Measurements from ENCODE around the gene FOXR1. TPM values are rescaled to one million over a fixed set of nuclear protein-coding genes. Genes with fewer than 3 reads are reported as not detected.
"Not testable (repeated sequence)": the region's sequence is repeated elsewhere in the genome, so short reads cannot be mapped to it uniquely, and the experiment has no call there.

FOXR1 gene
- total and polyA plus RNA-seq, 2 donors (not counting 3 experiments of a cell fraction or from before 2014, with no cell fraction given), result not detected

GRCh38 chr11:118988280-118988679 is 16.7 kb downstream of the FOXR1 start:
- H3K4me1 ChIP-seq (ENCODE audit: control insufficient read depth, extremely low read depth, insufficient read depth, low read length), result no peaks in the 10 kb centered on the region
- no peak overlapping the region for H3K9ac ChIP-seq (replicated peaks; ENCODE audit: extremely low read depth, insufficient read depth, low read length)
- no peaks in the 10 kb centered on the region for H4K20me1 ChIP-seq (replicated peaks; ENCODE audit: control insufficient read depth, extremely low read depth, insufficient read depth, low read length)
- H2AFZ ChIP-seq (ENCODE audit: low read depth, low read length), result no peak overlapping the region
- intact Hi-C loops (cut with micrococcal nuclease), result no loop called here
- no peak overlapping the region for H3K4me2 ChIP-seq (ENCODE audit: insufficient read depth, low read length)
- H3K9me1 ChIP-seq (replicated peaks; ENCODE audit: control insufficient read depth, extremely low read depth, insufficient read depth, low read length), result no peaks in the 10 kb centered on the region
- H3K27ac ChIP-seq (ENCODE audit: insufficient read depth, low read depth, low read length), result no peak overlapping the region
- H3K9me3 ChIP-seq (replicated peaks; ENCODE audit: control insufficient read depth, insufficient read depth, low read length), result no peaks in the 10 kb centered on the region
- TF ChIP-seq POLR2AphosphoS5 (IDR thresholded peaks at IDR 0.05; ENCODE audit: insufficient read depth, low read depth, low read length) (no peak), CTCF (IDR thresholded peaks at IDR 0.05; ENCODE audit: extremely low read depth in 1 of 2, insufficient read depth in 1 of 2, low read depth in 1 of 2, low read length in 2 of 2) (no peak), POLR2A (IDR thresholded peaks at IDR 0.05; ENCODE audit: low read depth, low read length) (no peak)
- no peak for DNase-seq (ENCODE audit: low read depth, low spot score)
- dilution Hi-C loops (cut with MboI; ENCODE audit: extremely low pct_ligation_motif_present, low sequenced_read_pairs), result no loop called here
- H3K27me3 ChIP-seq (ENCODE audit: control insufficient read depth in 2 of 2, insufficient read depth in 2 of 2, low read length in 2 of 2), result no peaks in the 10 kb centered on the region
- ChIA-PET CTCF (interaction anchor here (1.3 kb wide), 1 partner anchor 11 kb away, joined by 3 read pairs; no protein-coding TSS in a partner anchor), POLR2A (no interaction called here)
- H3K4me3 ChIP-seq (replicated peaks in 1 of 3; ENCODE audit: insufficient read depth in 1 of 3, low read depth in 1 of 3, low read length in 3 of 3), result no peak overlapping the region
- no peaks in the 10 kb centered on the region for H3K79me2 ChIP-seq (ENCODE audit: control insufficient read depth, insufficient read depth, low read length)
- no TSS peak for BruUV-seq (replicated peaks)
- H3K36me3 ChIP-seq (ENCODE audit: control insufficient read depth in 2 of 2, extremely low read depth in 1 of 2, insufficient read depth in 2 of 2, low read length in 2 of 2), result no peaks in the 10 kb centered on the region
- no peak for FAIRE-seq

GRCh38 chr11:118991486-118992038 is 20.0 kb downstream of the FOXR1 start:
- POLR2A ChIA-PET; BruUV-seq (replicated peaks); H3K27me3 ChIP-seq (ENCODE audit: control insufficient read depth in 2 of 2, insufficient read depth in 2 of 2, low read length in 2 of 2); H3K27ac ChIP-seq (ENCODE audit: insufficient read depth, low read depth, low read length); H3K36me3 ChIP-seq (ENCODE audit: control insufficient read depth in 2 of 2, extremely low read depth in 1 of 2, insufficient read depth in 2 of 2, low read length in 2 of 2); H4K20me1 ChIP-seq (replicated peaks; ENCODE audit: control insufficient read depth, extremely low read depth, insufficient read depth, low read length); H3K9me3 ChIP-seq (replicated peaks; ENCODE audit: control insufficient read depth, insufficient read depth, low read length); DNase-seq (ENCODE audit: low read depth, low spot score); H3K4me3 ChIP-seq (replicated peaks in 1 of 3; ENCODE audit: insufficient read depth in 1 of 3, low read depth in 1 of 3, low read length in 3 of 3); H3K4me1 ChIP-seq (ENCODE audit: control insufficient read depth, extremely low read depth, insufficient read depth, low read length); intact Hi-C loops (cut with micrococcal nuclease); H2AFZ ChIP-seq (ENCODE audit: low read depth, low read length); H3K9me1 ChIP-seq (replicated peaks; ENCODE audit: control insufficient read depth, extremely low read depth, insufficient read depth, low read length); CTCF ChIA-PET; H3K9ac ChIP-seq (replicated peaks; ENCODE audit: extremely low read depth, insufficient read depth, low read length); H3K79me2 ChIP-seq (ENCODE audit: control insufficient read depth, insufficient read depth, low read length); dilution Hi-C loops (cut with MboI; ENCODE audit: extremely low pct_ligation_motif_present, low sequenced_read_pairs); H3K4me2 ChIP-seq (ENCODE audit: insufficient read depth, low read length); FAIRE-seq: not testable (repeated sequence)

Measured in endothelial cell of umbilical vein (primary cell).